NCI-H774 (cell line): ENCODE measurements around the gene MFSD2B.
"Not testable (repeated sequence)": the region's sequence is repeated elsewhere in the genome, so short reads cannot be mapped to it uniquely, and the experiment has no call there.

Experiments used
- DNase-seq: peaks from one replicate; lab custom pipeline; 2025; lab: John Stamatoyannopoulos, UW

Gene MFSD2B, protein sequence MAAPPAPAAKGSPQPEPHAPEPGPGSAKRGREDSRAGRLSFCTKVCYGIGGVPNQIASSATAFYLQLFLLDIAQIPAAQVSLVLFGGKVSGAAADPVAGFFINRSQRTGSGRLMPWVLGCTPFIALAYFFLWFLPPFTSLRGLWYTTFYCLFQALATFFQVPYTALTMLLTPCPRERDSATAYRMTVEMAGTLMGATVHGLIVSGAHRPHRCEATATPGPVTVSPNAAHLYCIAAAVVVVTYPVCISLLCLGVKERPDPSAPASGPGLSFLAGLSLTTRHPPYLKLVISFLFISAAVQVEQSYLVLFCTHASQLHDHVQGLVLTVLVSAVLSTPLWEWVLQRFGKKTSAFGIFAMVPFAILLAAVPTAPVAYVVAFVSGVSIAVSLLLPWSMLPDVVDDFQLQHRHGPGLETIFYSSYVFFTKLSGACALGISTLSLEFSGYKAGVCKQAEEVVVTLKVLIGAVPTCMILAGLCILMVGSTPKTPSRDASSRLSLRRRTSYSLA

DNA sequence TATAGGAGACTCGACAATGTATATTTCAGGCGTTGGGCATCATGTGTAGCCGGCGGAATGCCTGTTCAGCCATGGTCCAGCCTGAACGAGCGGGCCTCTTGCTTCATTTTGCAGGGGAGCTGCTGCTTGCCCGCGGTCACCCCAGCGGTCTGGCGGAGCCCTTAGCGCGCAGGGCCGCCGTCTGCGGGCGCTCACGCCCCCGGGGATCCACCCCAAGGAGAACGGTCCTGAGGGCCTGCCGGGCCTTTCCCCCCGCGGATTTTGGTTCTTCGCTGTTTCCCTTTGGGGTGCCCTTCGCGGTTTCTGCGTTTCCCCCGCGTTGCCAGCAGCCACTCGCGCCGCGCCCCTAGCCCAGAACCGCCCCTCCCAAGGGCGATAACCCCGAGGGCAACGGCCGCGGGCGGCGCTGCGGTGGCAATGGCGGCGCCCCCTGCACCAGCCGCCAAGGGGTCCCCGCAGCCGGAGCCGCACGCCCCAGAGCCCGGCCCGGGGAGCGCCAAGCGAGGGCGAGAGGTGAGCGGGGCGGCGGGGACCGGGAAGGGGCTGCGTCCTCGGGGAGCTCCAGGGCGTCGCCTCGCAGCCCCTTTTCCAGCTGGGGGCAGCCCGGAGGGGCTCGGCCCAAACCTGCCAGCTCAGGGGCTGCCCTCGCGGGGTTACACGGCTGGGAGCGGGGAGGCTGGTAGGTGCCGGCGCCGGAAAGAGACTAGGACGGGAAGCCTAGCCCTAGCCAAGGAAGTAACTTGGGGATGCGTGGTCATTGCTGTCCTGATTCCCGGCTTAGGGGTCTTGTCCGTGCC is at the start of gene MFSD2B:
Gene MFSD2B (plus strand): TSS at position 406 of the 797 bp plus-strand sequence. CDS start 12 bp downstream, at position 418.
- DNase-seq: no peak

DNA sequence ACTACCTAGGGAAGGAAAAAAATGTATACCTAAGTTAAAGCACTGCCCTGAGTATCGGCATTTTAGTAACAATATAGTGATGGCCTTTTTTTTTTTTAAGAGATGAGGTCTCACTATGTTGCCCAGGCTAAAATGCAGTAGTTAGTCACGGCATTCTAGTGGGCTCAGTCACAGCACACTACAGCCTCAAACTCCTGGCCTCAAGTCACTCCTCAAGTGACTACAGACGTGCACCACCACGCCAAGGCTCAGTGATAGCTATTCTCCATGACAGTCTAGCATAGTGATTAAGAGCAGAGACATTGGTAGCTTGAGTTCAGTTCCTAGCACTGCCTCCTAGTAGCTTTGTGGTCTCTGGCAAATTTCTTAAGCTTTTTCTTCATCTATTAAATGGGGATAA is 42.0 kb upstream of the MFSD2B start:
- DNase-seq: no peak

DNA sequence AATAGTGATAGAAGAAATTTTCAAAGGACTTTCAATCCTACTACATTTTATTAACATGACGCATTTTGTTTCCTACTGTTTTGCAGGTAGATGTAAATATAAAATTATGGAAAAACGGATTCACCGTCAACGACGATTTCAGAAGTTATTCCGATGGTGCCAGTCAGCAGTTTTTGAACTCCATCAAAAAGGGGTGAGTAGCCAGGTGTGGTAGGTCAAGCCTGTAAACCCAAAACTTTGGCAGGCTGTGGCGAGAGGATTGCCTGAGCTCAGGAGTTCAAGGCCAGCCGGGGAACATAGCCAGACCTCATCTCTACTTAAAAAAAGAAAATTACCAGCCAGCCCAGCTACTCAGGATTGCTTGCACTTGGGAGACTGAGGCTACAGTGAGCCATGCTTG is 33.0 kb upstream of the MFSD2B start:
- DNase-seq: no peak

- DNase-seq: peak; percentile 1
These were observed 21.5 kb upstream of the MFSD2B start for GRCh38 chr2:23988371-23988770.

- DNase-seq: no peak
These were observed 17.0 kb upstream of the MFSD2B start for GRCh38 chr2:23992931-23993330.

- DNase-seq: no peak
These were observed 16.1 kb upstream of the MFSD2B start for GRCh38 chr2:23993736-23994269.

DNA sequence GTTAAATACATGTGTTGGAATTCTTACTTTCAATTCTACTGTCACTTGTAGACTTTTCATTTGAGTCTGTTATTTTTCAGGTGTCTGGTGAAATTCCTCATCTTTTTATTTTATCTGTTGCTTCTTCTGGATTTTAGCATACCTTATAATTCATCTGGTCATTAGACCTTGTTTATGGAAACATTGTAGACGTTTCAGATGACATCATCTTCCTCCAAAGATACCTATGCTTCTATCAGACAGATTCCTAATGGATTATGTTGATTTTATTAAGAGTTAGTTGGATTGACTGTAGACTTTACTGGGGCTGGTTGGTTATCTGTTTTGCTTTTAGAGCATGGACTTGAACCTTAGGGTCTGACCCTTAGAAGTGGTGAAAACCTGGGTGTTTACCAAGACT is 15.3 kb upstream of the MFSD2B start:
- DNase-seq: no peak

DNA sequence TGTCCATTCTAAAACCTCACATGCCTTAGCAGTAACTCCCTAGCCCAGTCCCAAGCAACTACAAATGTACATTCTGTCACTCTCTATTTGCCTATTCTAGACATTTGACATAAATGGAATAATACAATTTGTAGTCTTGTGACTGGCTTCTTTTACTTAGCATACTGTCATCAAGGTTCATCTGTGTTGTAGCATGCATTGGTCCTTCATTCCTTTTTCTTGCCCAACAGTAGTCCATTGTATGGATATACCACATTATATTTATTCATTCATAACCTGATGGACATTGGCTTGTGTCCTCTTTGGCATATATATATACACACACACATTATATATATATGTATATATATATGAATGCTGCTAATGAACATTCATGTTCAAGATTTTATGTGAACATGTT is 2.2 kb upstream of the MFSD2B start:
- DNase-seq: no peak

- DNase-seq: no peak
These were observed 1.1 kb upstream of the MFSD2B start for GRCh38 chr2:24008672-24009366.

GRCh38 chr2:24009367-24009679 is 562 bp upstream of the MFSD2B start:
- DNase-seq: no peak

DNA sequence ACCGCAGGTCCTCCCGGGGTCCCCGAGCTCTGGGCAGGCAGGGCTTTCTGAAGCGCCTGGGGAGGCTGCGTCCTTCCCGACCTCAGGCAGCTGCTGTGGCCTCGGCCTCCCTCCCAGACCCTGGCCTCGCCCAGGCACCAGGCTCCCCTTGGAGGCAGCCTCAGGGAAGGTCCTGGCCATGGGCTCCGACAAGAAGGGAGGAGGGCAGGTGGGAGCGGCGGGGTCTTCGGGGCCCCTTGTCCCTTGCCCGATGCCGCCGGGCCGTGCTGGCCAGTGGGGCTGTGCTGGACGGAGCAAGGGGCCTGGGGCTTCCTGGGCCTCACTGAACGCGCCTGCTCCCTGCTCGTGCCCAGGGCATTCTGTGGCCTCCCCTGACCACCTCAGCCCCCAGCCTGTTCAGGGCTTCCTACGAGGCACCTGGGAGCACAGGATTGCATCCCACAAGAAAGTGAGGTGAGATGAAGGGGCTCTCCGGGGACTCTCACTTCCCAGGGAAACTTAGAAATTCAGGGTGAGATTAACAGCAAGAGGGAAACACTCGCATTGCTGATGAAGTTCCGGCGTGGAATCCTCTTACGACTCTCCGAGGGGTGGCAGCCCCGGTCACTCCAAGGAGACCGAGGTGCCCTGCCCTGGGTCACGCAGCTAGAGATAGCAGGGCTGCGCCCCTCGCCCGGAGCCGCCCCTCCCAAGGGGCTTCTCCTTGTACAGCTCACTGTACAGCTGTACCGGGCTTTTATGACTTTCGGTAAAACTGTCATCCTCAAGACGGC is 778 bp downstream of the MFSD2B start:
- DNase-seq: no peak

- DNase-seq: no peak
These were observed 1.6 kb downstream of the MFSD2B start for GRCh38 chr2:24011250-24012104.

GRCh38 chr2:24012521-24013188 is 2.8 kb downstream of the MFSD2B start:
- DNase-seq: no peak

GRCh38 chr2:24014902-24015301 is 5.0 kb downstream of the MFSD2B start:
- DNase-seq: not testable (repeated sequence)

- no peak for DNase-seq
These were observed 5.9 kb downstream of the MFSD2B start for GRCh38 chr2:24015562-24016375.

DNA sequence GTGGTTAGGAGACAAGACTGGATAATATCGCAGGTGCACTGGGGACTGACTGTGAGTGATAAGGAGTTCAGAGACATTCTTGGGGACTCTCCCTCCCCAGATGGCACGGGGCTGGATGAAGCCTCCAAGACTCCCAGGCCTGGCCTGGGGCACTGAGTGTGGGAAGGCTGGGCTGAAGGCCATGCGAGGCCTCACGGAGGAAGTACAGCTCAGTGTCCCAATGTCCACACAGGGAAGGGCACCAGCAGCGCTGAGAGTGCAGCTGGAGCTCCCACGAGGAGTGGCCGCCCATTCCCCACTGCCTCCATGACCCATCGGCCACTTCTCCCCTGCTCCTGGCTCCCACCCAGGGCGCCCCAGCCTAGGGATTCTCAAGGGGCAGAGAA is 6.5 kb downstream of the MFSD2B start:
- no peak for DNase-seq

- DNase-seq: no peak
These were observed 7.2 kb downstream of the MFSD2B start for GRCh38 chr2:24016853-24017703.

- DNase-seq: no peak
These were observed 7.8 kb downstream of the MFSD2B start for GRCh38 chr2:24017711-24018110.
